Frontal cortex (tissue), 4 donors: Measurements from ENCODE around the gene HTRA3. TPM values are rescaled to one million over a fixed set of nuclear protein-coding genes. Genes with fewer than 3 reads are reported as not detected.

Experiments
- DNase-seq, 2 donors: peaks; one replicate each; pipeline ENCODE4 v3.0.0; 2012; ENCODE audit warnings: low spot score in 2 of 2
- FAIRE-seq: peaks from 2 replicates; lab custom pipeline; 2012; peaks lifted over from hg19 to GRCh38; lab: Jason Lieb, UNC
- total RNA-seq: library from RNA; depleted of rRNA; stranded (reverse); fragments of >200 nt; gene quantifications from one replicate; pipeline ENCODE4 v1.2.3, GENCODE V29; 2014
- donor health status: control.
- donor health status: control.
- donor health status: control.

HTRA3 gene
- total RNA-seq, 1 donor from 2014 or later = 0.82 TPM

DNA sequence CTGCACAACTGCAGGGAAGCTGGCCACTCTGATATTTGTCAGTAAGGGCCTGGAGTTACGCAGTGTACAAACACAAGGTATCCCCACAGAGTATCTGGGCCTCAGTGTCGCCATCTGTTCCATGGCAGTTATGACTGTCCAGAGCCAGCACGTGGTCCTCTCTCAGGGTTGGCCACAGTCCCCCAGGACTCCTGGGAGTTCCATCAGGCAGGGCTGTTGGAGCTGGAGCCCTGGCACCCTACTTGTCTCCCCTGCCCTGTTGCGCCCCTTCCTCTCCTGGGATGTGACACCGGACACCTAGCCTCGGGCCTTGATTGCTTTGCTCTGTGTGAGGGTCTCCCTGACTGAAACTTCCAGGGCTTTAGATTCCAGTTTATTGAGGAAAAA is 8.4 kb downstream of the HTRA3 start:
- no peak for DNase-seq
- no peak for FAIRE-seq

DNA sequence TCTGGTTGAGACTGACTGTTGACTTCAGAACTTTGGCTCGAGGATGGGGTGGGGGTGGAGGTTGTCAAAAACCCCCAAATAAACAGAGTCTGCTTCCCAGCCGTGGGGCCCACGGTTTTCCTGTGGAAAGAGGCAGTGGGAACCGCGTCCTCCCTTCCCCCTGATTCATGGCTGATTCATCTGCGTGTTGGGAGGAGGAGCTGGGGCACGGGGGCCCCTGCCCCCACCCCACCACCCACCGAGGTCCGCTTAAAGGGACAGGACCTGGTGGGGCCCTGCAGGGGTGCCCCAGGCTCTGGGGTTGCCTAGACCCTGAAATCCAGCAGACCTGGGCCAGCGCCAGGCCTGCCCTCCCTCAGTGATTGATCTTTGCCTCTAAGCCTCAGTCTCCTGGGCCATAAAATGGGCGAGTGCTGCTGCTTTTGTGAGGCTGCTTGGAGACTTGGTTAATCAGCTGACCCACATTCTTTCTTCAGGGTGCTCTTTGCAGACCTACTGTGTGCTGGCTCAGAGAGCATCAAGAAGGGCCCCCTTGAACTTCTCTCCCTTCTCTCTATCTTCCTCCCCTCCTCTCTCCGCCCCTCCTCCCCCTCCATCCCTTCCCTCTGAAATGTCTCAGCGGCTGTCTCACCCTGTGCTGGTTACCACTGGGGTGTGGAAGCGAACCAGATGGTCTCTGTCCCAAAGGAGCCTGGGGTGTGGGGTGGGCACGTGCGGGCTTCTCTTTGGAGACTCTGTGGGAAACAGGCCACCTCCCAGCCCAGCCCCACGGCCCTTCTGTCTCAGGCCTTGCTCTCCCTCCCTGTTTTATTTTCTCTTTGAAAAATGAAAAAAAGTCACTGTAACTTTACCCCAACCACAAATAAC is 9.1 kb downstream of the HTRA3 start:
- no peak for DNase-seq
- no peak for FAIRE-seq

DNA sequence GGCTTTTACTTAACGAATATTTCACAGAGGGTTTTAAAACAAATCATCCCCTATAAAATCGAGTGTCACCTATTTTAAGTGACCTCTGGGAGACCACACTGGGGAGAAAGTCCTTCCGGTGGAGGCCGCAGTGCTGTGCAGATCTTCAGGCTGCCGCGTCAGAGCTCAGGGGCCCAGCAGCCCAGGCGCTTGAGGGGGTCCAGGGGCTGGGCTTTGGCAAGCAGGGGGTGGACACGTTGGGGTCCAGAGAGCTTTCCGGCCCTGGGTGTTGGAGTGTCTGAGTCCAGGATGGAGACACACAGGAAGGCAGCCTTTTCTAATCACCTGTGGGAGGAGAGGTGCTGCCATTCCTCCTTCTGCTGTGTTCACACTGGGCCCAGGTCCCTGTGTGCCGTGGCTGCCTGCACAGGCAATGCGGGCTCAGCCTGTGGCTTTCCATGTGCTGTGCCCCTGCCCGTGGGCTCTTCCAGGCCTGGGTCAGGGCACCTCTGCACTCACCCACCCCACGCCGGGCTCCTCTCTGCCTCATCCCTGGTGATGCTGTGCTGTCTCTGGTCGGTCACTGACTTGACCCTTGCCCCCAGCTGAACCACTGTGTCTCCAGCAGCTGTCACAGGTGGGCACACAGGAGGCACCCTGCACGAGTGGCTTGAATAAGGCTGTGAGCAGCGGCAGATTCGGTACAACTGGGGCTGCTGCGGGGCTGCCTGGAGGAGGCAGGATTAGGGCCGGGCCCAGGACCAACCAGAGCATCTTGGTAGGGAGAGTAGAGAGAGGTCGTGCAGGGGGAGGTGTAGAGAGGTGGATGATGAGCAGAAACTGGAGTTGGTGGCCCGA is 10.0 kb downstream of the HTRA3 start:
- DNase-seq = no peak
- no peak for FAIRE-seq

DNA sequence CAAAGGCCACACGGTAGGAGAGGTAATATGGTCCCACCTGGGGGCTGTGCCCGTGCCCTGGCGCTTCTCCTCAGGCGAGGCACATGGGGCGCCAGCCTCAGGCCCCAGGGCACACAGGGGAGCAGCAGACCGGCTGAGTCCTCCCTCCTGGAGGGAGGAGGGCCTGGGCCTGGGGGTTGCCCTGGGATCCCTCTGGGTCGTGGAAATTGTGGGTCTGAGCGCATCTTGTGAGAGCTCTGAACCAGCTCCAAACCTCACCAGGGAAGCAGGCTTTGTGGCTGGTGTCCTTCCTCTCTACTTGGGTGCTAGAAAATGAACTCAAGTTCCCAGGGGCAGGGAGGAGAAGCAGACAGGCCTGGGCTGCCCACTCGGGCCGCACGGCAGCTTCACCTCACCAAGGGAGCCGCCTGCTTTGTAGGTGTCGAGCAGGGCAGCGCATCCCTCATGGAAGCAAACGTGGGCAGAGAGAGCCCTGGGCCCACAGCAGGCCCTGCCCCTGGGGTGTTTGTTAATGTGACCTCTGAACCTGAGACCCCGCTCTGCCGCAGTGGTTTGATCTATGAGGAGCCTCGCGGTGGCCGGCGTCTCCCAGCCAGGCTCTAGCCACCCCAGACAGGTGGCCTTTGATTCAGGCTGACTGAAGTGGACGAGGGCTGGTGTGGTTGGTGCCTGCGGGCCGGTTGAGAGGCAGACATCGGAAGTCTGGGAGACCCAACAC is 10.8 kb downstream of the HTRA3 start:
- DNase-seq (no peak), FAIRE-seq (no peak)

DNA sequence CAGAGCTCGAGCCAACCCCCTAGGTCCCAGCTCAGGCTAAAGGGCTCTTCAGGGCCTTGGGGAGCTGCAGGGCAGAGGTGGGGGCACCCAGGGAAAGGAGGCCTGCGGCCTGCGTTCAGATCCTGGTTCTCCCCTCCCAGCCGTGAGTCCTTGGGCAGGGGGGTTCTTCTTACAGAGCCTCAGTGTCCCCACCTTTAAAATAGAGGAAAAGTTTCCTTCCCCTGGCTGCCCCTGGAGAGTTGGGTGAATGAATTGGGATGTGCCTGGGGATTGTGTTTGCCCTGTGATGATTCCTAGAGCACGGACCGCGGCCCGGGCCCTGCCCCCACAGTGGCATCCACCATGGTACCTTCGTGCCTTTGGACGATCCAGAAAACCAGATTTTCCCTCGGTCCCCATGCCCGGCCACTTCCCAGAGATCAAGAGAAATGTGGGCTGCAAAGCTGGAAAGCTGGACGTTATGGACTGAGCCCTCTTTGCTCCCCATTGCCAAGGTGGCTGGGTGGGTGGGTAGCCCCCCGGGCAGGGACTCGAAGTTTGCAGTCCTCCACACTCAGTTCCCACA is 11.4 kb downstream of the HTRA3 start:
- no peak for FAIRE-seq
- DNase-seq = no peak

DNA sequence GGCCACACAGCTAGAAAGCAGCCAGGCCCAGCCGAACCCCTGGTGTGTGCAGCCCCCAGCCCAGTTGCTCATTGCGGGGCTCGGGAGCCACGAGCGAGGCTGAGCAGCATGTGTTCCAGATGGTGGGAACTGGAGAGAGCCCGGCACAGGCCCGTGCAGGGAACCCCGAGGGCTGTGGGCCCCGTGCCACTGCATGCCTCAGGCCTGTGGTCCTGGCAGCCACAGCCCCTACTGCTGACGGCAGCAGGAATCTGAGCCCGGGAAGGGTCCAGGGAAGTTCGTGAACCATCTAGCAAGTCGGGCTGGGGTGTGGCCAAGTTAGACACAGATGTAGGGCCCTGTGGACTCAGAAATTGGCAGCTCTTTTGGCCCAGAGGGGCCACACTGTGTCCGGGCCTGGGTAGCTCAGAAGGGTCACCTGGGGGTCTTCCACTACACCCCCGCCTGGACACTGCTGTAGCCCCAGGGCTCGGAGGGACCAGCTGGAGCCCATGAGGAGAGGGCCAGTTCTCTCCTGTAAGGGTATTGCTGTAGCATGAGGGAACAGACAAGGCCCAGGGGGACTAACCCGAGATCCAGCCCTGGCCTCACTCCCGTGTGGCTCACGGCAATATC is 12.1 kb downstream of the HTRA3 start:
- DNase-seq = no peak

DNA sequence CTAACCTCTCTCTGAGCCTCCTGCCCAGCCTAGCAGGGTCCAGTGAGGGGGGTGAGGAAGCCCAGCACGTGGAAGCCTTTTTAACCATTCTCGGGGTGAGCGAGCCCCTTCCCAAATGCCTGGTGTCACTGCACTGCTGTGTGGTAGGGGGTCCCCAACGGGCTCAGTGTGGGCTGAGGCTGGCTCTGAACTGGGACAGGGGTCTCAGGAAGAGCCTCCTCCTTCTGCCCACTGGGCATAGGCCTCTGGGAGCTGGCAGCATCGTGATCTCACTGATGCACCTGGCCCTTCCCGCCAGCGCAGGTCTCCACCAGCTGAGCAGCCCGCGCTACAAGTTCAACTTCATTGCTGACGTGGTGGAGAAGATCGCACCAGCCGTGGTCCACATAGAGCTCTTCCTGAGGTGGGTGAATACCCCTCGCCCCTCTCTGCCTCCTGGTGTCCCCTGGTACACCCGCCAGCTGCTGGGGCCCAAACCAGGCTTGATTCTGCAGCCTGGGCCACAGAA is 12.6 kb downstream of the HTRA3 start:
- FAIRE-seq (no peak), DNase-seq (no peak)

More for the DNA sequence above, 12.1 kb downstream of the HTRA3 start:
- FAIRE-seq = no peak

DNA sequence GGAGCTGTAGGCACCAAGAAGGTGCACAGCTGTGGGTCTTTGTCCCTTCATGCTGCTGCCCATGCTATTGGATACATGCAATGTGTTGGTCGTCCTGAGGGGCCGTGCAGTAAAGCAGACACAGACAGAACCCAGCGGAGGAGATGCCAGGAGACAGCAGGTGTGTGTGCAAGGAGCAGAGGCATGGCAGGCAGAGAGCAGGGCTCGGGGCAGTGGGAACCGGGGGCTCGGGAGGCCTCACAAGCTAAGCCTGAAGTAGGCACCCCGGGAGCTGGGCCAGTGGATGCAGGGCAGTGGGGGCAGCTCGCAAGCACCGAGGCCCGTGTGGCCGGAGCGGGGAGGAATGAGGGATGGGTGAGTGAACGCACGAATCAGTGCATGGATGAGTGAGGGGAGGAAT is 13.2 kb downstream of the HTRA3 start:
- FAIRE-seq = no peak

DNA sequence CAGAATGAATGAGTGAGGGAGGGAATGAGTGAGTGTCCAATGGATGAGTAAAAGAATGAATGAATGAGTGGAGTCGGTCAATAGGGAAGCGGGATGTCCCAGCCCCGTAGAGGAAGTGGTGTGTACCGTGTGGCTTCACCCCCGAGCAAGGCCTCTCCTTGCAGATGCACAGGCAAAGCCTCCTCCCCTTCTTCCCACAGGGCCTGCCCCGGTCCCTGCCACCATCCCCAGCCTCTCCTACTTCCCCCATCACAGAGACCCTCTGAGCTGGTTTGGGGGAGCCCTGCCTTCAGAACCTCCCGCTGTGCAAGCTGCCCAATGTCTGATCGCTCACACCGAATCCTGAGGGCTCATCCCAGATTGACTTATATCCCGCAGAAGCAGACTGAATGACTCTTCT is 13.6 kb downstream of the HTRA3 start:
- DNase-seq = no peak
- no peak for FAIRE-seq

More for the DNA sequence above, 13.2 kb downstream of the HTRA3 start:
- no peak for DNase-seq

DNA sequence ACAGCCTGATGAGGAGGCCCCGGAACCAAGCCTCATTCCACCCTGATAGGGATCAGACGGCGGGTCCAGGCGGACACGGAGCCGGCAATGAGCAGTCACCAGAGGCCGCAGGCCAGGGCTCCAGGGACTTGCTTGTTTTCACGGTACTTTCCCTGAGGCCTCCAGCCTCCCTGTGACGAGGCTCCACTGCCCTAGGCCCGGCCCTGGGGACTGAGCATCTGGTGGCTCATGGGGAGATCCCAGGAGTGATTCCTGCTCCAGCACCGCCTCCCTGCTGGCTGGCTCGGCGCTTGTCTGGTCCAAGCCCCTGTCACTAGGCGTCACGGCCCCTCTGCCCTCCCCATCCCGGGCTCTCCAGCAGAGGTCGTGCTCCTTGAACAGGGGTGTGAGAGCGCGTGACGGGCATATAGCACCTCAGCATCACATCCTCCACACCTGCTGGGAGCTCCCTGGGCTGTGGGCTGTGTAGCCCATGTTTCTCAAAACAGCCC is 14.1 kb downstream of the HTRA3 start:
- DNase-seq = no peak
- FAIRE-seq = no peak

DNA sequence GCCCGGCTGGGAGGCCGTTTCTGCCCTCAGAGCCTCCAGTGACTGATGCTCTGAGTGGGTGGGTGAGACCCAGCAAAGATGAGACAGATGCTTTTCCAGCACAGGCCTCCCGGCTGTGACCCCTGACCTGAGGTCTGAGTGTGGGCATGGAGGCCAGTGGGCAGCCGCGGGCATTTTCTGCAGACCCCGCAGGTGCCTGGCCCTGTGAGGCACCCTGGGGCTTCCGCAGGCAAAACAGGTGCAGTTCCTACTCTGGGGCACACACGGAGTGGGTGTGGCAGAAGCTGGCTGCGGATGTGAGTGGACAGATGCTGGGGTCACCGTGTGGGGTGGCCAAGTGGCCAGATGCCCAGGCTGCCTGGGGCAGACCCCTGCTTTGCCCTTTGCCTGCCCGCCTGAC is 14.8 kb downstream of the HTRA3 start:
- DNase-seq (no peak), FAIRE-seq (no peak)

DNA sequence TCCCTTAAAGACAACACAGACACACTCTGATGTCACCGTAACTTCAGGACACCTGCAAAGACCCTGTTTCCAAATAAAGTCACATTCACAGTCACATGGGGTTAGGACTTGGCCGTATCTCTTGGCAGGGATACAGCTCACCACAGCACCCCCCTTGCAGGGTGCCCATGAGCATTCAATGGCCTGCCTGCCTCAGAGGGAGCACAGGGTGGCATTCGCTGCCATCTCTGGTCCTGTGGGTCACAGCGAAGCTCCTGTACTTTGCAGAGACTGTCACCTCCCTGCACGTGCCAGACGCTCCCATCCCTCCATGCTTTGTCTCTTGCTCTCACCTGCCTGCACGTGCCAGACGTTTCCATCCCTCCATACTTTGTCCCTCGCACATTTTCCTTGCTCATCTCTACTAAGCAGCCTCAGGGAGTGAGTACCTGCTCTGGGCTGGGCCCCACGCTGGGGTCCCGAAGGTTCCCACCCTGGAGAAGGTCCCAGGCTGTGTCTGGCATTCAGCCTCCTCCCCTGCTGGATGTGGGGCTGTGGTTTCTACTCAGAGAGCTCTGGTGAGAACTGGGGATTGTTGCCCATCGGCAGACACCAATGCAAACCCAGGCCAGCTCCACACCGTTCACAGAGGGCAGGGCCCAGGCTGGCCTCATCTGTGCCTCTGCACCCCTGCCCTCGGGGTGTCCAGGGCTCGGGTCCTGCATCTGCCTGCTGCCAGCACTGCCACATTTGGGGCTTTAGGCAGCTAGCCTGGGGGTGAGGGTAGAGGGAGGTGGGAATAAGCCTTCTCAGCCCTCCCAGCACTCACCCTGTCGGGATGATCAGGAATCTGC is 15.8 kb downstream of the HTRA3 start:
- no peak for FAIRE-seq

DNA sequence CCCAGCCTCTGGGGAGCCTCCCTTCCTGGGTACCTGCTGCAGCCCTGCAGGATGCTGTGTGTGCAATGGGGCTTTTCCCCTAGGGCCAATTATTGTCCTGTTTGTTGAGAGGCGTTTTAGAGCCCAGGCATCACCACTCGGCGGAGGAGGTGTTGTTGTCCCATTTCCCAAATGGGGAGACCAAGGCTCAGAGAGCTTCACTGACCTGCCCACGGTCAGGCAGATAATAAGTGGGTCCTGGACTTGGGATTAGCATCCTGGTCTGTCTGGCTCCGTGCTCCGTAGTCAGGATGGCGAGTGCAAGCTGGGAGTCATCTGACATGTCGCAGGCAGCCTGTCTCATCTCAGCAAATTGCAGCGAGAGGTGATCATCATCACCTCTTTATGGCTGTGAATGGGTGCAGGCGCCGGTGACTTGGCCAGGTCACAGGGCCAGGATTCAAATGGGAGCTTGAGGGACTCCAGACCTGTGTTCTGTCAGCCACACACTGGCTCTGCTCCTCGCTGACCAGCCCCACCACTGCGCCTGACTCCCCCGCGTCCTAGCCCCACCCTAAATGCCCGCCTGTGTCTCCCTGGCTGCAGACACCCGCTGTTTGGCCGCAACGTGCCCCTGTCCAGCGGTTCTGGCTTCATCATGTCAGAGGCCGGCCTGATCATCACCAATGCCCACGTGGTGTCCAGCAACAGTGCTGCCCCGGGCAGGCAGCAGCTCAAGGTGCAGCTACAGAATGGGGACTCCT is 16.6 kb downstream of the HTRA3 start:
- DNase-seq (no peak), FAIRE-seq (no peak)

More for the DNA sequence above, 15.8 kb downstream of the HTRA3 start:
- DNase-seq = no peak

DNA sequence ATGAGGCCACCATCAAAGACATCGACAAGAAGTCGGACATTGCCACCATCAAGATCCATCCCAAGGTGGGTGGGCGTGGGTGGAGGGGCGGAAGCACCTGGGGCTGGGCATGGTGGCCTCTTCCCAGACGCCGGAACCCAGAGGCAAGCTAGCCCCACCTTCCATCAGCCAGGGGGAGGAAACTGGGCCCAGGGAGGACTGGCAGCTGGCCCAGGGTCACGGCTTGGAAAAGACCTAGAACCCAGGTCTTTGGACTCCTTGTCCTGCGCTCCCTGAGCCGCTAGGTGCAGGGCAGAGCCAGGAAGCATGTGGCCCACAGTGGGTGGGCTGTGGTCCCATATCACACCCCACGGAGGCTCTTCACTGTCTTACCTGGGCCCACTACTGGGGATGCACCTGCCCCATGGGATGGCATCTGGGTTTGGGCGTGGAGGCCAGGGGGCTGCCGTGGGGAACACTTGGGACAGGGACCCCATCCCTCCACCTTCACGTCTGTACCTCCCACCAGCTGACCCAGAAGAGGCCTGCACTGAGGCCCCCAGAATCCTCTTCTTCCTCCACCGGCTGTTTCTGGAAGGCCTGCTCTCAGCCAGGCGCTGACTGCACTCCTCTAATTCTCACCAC is 17.3 kb downstream of the HTRA3 start:
- DNase-seq (no peak), FAIRE-seq (no peak)

DNA sequence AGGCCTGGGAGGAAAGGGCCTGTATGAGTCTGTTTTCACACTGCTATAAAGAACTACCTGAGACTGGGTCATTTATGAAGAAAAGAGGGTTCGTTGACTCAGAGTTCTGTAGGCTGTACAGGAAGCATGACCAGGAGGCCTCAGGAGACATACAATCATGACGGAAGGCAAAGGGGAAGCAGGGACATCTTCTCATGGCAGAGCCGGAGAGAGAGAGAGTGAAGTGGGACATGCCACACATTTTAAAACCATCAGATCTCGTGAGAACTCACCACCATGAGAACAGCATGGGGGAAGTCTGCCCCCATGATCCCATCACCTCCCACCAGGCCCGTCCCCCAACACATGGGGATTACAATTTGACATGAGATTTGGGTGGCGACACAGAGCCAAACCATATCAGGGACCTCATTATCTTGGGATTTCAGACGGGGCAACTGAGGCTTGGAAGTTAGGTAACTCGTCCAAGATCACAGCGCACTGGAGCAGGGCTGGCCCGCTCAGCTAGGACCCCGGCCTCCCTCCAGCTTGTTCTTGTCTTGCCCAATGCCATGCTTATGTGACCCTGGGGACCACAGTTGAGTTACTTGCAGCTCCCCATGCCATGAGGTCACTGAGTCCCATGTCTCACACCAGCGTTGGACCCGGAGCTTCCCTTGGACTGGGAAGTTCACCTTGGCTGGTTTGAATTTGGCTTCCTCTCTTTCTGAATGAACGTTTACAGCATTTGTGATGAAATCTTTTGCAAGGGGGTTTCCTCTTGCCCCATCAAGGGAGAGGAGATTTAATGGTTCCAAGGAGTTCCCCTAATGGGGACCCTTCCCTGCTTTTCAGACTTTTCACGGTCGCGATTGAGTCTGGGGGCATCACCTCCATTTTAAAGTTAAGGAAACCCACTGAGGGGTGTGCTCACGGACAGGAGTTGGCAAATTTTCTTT is 18.1 kb downstream of the HTRA3 start:
- FAIRE-seq = no peak
- DNase-seq = no peak

DNA sequence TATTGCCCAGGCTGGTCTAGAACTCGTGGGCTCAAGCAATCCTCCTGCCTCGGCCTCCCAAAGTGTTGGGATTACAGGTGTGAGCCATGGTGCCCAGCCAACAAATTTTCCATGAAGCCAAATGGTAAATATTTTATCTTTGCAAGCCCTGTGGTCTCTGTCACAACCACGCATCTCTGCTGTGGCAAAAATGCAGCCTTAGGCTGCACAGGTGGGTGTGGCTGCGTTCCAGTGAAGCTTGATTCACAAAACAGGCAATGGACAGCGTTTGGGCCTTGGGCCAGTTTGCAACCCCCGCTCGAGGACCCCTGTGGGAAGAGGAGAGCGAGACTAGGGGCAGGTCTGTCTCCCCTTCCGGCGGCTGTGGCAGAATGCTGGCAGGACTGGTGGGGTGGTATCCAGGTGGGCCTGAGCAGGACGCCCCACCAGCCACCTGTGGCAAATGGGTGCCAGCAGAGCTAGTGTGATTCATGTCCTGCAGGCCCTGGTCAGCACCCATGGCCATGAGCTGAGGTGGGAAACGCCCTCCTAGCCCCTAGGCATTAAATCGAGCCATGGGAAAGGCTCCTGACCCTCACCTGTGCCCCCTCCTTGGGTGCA is 19.7 kb downstream of the HTRA3 start:
- DNase-seq = no peak
- FAIRE-seq = no peak
